NCI-H446 (cell line): ENCODE results near the gene NAV2.

Source experiments
- DNase-seq, 2 experiments: peaks; one replicate each; lab custom pipeline; 2025; lab: John Stamatoyannopoulos, UW

Gene NAV2, protein sequence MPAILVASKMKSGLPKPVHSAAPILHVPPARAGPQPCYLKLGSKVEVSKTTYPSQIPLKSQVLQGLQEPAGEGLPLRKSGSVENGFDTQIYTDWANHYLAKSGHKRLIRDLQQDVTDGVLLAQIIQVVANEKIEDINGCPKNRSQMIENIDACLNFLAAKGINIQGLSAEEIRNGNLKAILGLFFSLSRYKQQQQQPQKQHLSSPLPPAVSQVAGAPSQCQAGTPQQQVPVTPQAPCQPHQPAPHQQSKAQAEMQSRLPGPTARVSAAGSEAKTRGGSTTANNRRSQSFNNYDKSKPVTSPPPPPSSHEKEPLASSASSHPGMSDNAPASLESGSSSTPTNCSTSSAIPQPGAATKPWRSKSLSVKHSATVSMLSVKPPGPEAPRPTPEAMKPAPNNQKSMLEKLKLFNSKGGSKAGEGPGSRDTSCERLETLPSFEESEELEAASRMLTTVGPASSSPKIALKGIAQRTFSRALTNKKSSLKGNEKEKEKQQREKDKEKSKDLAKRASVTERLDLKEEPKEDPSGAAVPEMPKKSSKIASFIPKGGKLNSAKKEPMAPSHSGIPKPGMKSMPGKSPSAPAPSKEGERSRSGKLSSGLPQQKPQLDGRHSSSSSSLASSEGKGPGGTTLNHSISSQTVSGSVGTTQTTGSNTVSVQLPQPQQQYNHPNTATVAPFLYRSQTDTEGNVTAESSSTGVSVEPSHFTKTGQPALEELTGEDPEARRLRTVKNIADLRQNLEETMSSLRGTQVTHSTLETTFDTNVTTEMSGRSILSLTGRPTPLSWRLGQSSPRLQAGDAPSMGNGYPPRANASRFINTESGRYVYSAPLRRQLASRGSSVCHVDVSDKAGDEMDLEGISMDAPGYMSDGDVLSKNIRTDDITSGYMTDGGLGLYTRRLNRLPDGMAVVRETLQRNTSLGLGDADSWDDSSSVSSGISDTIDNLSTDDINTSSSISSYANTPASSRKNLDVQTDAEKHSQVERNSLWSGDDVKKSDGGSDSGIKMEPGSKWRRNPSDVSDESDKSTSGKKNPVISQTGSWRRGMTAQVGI (N-terminal part only)

DNA sequence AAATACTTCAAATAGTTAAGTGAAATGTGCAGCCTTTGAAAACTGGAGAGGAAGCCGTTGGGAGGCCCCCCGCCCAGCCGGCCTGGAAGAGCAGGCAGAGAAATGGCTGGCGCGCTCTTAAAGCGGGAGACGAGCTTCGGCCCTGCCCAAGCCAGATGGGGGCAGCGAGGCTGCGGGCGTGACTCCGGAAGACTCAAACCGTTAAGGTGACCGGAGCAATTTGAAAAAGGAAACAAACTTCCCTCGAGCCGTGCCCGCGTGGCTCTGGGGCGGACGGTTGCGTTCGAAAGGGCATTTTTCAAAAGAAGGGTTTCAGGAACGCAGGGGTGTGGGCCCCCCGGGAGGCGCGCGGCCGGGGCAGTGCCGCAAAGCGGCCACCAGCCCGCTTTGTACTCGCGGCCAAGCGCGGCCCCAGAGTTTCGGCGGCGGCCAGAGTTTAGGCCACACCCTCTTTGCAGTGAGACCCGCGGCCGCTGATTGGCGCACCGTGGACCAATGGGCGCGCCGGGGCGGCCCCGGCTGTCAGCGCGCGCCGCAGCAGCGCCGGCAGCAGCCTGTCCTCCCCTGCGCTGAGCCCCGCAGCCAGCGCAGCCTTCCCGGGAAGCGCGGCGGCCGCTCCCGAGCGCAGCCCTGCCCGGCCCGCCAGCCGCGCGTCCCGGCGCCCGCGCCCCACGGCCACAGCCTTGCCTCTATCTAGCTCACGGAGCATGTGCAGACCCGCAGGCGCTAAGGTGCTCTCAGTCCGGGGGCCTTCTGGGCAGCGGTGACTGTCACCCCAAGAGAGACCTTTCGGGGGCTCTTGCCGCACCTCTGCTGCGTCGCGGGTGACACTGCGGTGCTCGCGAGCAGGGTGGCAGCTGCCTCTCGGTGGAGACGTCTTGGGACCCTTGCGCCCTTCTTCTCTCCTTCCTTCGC lies at the start of gene NAV2:
TSS of gene NAV2 (plus strand) at position 557 of the 915 bp plus-strand sequence. CDS start 859 bp downstream, outside the sequence.
- peak; percentile 84 to 97 for DNase-seq

GRCh38 chr11:19663206-19663605 lies 49.4 kb upstream of the NAV2 start:
- DNase-seq, result no peak

DNA sequence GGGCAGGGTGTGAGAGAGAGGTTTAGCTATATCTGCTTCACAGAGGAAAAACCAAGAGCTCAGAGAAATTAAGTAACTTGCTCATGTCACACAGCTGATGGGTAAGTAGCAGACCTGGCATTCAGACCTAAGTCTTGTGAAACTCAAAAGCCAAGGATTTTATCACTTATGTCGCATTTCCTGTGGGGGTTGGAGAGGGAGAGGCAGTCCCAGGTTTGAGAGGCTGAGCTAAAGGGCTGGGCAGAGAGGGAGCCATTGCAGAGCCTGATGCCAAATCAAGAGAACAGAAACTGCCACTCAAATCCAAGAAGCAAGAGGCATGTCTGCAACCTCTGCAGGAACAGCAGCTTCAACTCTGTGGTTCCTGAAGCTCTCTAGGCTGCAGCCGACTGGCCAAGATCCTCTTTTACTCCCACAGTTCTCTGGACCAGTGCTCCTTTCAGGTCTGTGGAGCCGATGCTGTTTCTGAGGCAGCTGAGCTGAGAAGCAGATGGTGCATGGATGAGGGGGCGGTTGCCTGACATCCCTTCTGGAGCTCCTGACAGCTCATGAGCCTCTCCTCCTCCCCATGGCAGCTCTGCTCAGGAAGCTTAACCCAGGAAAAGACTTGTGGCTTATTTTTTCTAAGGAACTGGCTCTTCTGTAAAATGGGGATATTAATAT lies 47.6 kb upstream of the NAV2 start:
- DNase-seq, result peak in 1 of 2 experiments; percentile 80

- no peak for DNase-seq
These were observed 45.7 kb upstream of the NAV2 start for GRCh38 chr11:19666951-19667350.

DNA sequence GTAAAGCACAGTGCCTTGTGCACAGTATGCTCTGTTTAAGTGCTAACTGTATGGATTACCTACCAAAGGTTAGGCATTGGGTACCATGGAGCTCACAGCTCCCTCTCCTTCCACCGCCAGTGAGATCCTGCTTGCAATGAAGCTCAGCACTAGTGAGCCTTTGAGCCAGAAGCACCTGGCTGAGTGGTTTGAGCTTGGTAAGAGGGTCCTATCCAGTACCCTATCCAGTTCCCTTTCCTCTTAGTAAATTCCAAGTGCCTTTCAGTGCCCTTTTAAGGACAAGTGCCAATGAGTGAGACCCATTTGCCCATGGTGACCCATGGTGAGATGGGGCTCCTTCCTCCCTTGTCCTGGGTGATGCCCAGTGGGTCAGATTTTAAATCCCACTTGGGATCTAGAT lies 43.1 kb upstream of the NAV2 start:
- no peak for DNase-seq

DNA sequence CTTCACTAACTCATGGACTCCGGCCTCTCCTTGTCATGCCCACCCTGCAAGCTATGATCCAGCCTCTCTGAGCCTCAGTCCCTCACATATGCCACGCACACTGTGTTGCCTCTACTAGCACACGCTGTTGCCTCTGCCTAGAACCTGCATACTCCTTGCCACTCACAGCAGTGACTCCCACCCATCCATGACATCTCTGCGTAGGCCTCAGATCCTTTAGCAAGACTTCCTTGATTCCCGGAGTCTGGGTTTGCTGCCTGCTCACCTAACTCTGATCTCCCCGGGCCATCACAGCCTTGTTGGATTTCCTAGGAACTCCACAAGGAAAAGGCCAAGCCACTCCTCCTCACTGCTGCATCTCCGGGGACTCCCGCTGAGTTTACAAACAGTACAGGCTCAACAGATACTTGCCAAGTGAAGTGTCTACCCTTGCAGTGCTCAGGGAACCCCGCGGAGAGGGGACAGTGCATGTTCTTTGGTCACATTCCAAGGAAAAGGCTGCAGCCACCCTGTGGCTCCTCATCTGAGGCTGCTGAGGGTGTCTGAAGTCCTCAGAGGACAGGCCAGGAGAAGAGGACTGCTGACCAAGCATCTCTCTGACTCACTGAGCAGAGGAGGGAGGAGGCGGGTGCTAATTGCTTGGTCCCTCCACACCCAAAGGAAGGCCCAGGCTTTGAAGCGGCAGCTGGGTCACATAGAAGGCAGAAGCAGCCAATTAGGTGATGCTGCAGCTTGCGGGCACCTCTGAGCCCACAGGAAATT lies 42.4 kb upstream of the NAV2 start:
- peak in 1 of 2 experiments; percentile 43 for DNase-seq

GRCh38 chr11:19672586-19673206 lies 39.9 kb upstream of the NAV2 start:
- no peak for DNase-seq

GRCh38 chr11:19673924-19674729 lies 38.5 kb upstream of the NAV2 start:
- DNase-seq, result peak; percentile 67 to 82

GRCh38 chr11:19674836-19675235 lies 37.8 kb upstream of the NAV2 start:
- no peak for DNase-seq

DNA sequence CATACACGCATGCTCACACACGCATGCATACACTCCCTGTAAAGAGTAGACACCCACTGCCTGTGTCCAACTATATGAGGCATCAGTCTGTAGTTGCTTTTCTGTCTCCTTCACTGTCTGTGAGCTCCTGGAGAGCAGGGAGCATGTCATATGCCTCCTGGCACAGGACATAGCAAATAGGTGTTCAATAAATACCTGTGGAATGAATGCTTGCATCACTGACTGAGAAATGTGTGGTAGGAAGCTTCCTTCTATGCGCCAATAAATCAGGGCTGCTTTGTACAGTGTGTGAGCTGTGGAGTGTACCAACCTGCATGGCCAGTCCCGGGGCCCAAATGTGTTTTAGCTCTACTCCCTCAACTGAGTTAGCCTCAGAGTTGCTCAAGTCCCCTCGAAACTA lies 37.2 kb upstream of the NAV2 start:
- DNase-seq, result no peak

DNA sequence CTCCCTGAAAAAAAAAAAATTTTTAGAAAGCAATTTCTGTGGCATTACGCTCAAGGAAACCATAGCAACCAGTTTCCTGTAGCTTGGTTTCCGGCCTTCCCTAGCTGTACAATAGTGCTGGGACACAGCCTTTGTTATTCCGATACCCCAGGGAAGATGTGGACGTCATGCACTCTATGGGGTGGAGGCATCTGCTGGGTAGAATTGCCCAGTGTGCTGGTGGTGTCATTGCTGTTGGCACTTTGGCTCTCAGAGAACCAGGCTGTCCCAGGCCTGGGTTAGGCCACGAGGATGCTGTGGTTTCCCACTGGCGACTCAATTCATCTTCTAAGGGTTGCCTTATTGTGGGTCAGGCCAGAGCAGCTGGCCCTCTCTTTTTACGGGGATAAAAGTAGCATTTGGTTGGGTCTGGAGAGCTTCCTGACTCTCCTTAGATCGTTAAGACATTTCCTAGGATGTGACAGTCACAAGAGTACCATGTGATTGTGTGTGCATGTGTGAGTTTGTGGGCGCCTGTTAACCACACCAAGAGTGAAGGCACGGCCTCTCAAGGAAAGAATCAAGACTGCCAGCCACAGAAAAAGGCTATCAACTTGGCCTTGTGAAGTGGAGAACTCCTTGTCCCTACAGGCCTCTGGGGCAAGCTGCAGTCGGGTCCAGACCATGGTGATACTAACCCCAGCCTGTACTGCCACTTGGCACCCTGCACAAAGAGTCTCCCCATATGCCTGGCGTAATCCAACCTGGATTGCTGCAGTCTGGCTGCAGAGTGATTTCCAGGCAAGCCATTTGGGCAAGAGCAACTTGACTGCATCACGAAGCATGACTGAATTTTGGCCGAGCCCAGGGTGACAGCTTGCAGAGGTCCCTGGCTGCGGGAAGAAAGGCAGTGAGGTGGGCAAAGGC lies 35.9 kb upstream of the NAV2 start:
- peak; percentile 93 to 97 for DNase-seq

DNA sequence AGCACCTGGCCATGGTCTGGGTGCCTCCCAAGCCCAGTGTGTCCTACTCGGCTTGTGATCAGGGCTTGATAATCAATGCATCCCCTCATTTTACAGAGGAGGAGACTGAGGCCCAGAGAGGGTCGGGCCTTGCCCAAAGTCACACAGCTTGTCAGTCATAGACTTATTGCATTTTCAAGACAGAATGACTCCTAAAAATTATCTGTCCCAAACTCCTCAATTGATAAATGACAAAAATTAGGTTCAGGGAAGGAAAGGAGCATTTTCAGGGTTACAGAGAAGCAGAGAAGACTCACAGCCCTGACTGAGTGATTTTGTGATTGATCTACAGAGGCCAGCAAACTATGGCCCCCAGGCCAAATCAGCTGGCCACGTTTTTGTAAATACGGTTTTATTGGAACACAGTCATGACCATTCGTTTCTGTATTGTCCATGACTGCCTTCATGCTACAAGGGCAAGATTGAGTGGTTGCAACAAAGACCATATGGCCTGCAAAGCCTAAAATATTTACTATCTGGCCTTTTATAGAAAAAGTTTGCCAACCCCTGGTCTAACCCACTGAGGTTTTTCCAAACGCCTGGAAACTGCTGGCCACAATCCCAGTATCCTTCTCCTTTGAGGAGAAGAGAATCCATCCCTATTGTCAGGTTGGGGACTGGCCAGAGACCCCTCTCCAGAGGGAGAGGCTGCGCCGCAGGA lies 35.1 kb upstream of the NAV2 start:
- DNase-seq, result peak; percentile 53 to 88

DNA sequence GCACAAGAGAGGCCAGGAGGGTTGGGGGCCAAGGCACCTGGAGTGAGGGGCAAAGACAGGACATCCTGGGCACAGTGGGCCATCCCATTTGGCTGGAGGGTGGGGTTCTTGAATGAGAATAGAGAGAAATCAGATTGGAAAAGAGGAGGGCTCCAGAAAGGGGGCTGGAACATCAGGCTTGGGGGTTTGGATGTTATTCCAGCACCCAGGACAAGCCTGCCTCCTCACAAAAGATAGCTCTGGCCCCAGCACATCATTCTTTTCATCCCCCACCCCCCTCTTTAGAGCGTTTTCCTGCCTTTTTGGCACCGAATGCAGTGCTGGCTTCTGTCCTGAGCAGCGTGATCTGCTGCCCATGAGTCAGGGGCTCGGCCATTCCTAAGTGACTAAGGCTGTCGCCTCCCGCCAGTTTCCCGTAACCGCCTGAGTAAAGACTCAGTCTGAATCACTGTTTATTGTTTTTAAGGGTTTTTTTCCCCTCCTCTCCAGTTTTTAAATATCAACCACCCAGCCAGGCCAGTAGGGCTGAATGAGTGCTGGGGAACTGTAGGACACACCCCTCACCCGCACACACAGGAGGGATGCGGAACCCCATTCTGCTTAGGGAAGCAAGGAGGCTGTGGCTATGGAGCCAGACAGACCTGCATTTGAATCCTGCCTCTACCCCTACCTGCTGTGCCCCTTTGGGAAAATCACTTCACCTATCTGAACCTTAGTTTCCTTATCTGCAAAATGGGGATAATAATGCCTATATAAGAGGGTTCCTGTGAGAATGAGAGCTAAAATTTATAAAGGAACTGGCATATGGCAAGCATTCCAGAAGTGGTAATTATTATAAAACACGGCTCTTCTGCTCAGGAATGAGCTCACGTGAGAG lies 32.4 kb upstream of the NAV2 start:
- peak; percentile 72 to 89 for DNase-seq

DNA sequence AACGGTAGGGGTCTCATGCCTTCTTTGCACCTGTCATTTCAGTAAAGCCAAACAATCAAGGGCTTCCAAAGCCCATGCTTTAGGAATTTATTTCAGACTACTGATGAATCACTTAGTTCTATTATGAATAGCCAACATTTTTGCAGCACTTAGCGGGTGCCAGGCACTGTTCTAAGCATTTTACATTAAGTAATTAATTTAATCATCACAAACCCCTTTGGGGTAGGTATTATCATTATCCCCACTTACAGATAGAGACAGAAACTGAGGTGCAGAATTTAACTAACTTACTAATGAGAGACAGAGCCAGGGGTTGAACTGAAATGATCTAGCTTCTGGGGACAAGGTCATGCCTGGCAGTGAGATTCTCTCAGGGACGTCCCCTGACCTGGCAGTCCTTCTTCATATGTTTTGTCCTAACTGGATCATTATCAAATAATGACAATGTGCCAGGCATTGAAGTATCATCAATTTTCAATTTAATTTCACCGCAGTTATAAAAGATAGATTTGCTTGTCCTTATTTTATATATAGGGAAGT lies 31.7 kb upstream of the NAV2 start:
- DNase-seq, result no peak

GRCh38 chr11:19683141-19683805 lies 29.4 kb upstream of the NAV2 start:
- DNase-seq, result peak; percentile 13 to 78
